HG03571 (cell line): ENCODE results near the gene TRA2B.

Experiments used
- ATAC-seq: cut with Tn5 transposase; IDR thresholded peaks from one replicate; pipeline ENCODE4 v1.9.1; 2021; ENCODE audit not compliant: unreplicated experiment

TRA2B gene

GRCh38 chr3:185881926-185882325 lies 55.9 kb downstream of the TRA2B start:
- ATAC-seq, result no peak

- no peak for ATAC-seq
Observed at GRCh38 chr3:185880600-185880999, 57.2 kb downstream of the TRA2B start.

- no peak for ATAC-seq
Observed at GRCh38 chr3:185878920-185879319, 58.9 kb downstream of the TRA2B start.

GRCh38 chr3:185874119-185874518 lies 63.7 kb downstream of the TRA2B start:
- no peak for ATAC-seq

- no peak for ATAC-seq
Observed at GRCh38 chr3:185867650-185868049, 70.2 kb downstream of the TRA2B start.

GRCh38 chr3:185866995-185867394 lies 70.8 kb downstream of the TRA2B start:
- ATAC-seq, result no peak

- ATAC-seq, result no peak
Observed at GRCh38 chr3:185866555-185866954, 71.3 kb downstream of the TRA2B start.
